HG02973 (cell line): ENCODE measurements around the gene KLK4.

Experiments
- ATAC-seq: cut with Tn5 transposase; IDR thresholded peaks from one replicate; pipeline ENCODE4 v1.9.1; 2021; ENCODE audit warnings: moderate library complexity; ENCODE audit not compliant: unreplicated experiment

Gene KLK4

GRCh38 chr19:50911206-50912101 lies at the start of gene KLK4:
KLK4 (minus strand) TSS chr19:50911395; CDS start chr19:50910738, 657 bp downstream.
- ATAC-seq: no peak

GRCh38 chr19:50959731-50960500 lies 48.7 kb upstream of the KLK4 start:
- ATAC-seq: no peak

GRCh38 chr19:50957587-50957986 lies 46.4 kb upstream of the KLK4 start:
- no peak for ATAC-seq

GRCh38 chr19:50952910-50953309 lies 41.7 kb upstream of the KLK4 start, which contains the start of gene KLK5:
KLK5 (minus strand) TSS chr19:50953038; CDS start chr19:50952657, 381 bp downstream.
- ATAC-seq: no peak

- ATAC-seq: no peak
These were observed 38.7 kb upstream of the KLK4 start for GRCh38 chr19:50949861-50950260.

- no peak for ATAC-seq
These were observed 35.9 kb upstream of the KLK4 start for GRCh38 chr19:50947123-50947522.

GRCh38 chr19:50944795-50945194 lies 33.6 kb upstream of the KLK4 start:
- no peak for ATAC-seq

GRCh38 chr19:50943074-50943828 lies 32.1 kb upstream of the KLK4 start:
- ATAC-seq: no peak

GRCh38 chr19:50939596-50939995 lies 28.4 kb upstream of the KLK4 start:
- ATAC-seq: no peak

- no peak for ATAC-seq
These were observed 22.4 kb upstream of the KLK4 start for GRCh38 chr19:50933640-50934039.

GRCh38 chr19:50932690-50933083 lies 21.5 kb upstream of the KLK4 start:
- no peak for ATAC-seq

GRCh38 chr19:50932018-50932689 lies 21.0 kb upstream of the KLK4 start:
- ATAC-seq: no peak

- no peak for ATAC-seq
These were observed 19.8 kb upstream of the KLK4 start for GRCh38 chr19:50931023-50931422.

- no peak for ATAC-seq
These were observed 17.6 kb upstream of the KLK4 start for GRCh38 chr19:50928831-50929230.

GRCh38 chr19:50926144-50926543 lies 14.9 kb upstream of the KLK4 start:
- ATAC-seq: no peak

GRCh38 chr19:50925734-50926133 lies 14.5 kb upstream of the KLK4 start:
- ATAC-seq: no peak

- no peak for ATAC-seq
These were observed 13.4 kb upstream of the KLK4 start for GRCh38 chr19:50924586-50924985.

GRCh38 chr19:50922317-50922853 lies 11.2 kb upstream of the KLK4 start:
- no peak for ATAC-seq

- no peak for ATAC-seq
These were observed 10.5 kb upstream of the KLK4 start for GRCh38 chr19:50921426-50922316.
